ENCODE results near the gene C6. TPM values are rescaled to one million over a fixed set of nuclear protein-coding genes. Genes with fewer than 3 reads are reported as not detected.

C6 gene
- total RNA-seq, 1 experiment from 2014 or later, result 0.37 TPM

- POLR2A ChIA-PET, result no interaction called here
- TF ChIP-seq YY1 (IDR thresholded peaks at IDR 0.05; ENCODE audit: extremely low read depth, insufficient replicate concordance, low read depth, low read length) (no peak), POLR2AphosphoS5 (IDR thresholded peaks at IDR 0.05; ENCODE audit: low read depth, low read length) (no peak), EZH2 (IDR thresholded peaks at IDR 0.05) (no peak), ZBTB33 (IDR thresholded peaks at IDR 0.05; ENCODE audit: extremely low read depth, insufficient replicate concordance, low read length) (no peak), MAX (IDR thresholded peaks at IDR 0.05) (no peak), RAD21 (IDR thresholded peaks at IDR 0.05; ENCODE audit: low read depth) (no peak), EZH2phosphoT487 (IDR thresholded peaks at IDR 0.05; ENCODE audit: borderline replicate concordance) (no peak)
- no peaks in the 10 kb centered on the region for H3K36me3 ChIP-seq (ENCODE audit: control insufficient read depth in 1 of 2, insufficient read depth in 2 of 2, low read length in 2 of 2)
- no peaks in the 10 kb centered on the region for H3K27me3 ChIP-seq (ENCODE audit: insufficient read depth, low read length)
- no peak overlapping the region for H3K4me2 ChIP-seq (ENCODE audit: low read length)
- no peak overlapping the region for H3K27ac ChIP-seq (ENCODE audit: low read depth, low read length)
- H3K4me3 ChIP-seq (replicated peaks in 1 of 2; ENCODE audit: low read depth in 1 of 2, low read length in 2 of 2), result no peak overlapping the region
- DNase-seq (ENCODE audit: low read depth, low spot score) (no peak), ATAC-seq (no peak)
- H3K9ac ChIP-seq (ENCODE audit: low read length), result no peak overlapping the region
- H3K9me2 ChIP-seq (ENCODE audit: insufficient read depth), result no peaks in the 10 kb centered on the region
- CTCF ChIA-PET, result no interaction called here
- intact Hi-C loops (cut with micrococcal nuclease), result no loop called here
- H3K9me3 ChIP-seq (ENCODE audit: control insufficient read depth in 1 of 2, insufficient read depth in 1 of 2, low read depth in 1 of 2, low read length in 2 of 2), result no peaks in the 10 kb centered on the region
- RAD21 ChIA-PET (ENCODE audit: low non-redundant PET in 1 of 2, low total read pairs in 2 of 2, uncharacterized antibody in 2 of 2, unreplicated experiment in 2 of 2), result no interaction called here
- no peak overlapping the region for H2AFZ ChIP-seq (ENCODE audit: low read depth, low read length, poor library complexity, severe bottlenecking)
- no peaks in the 10 kb centered on the region for H3K4me1 ChIP-seq (ENCODE audit: control insufficient read depth in 1 of 2, insufficient read depth in 2 of 2, low read length in 2 of 2)
- no peaks in the 10 kb centered on the region for H3K79me2 ChIP-seq (ENCODE audit: insufficient read depth, low read length)
- BruUV-seq (replicated peaks), result no TSS peak
- no peaks in the 10 kb centered on the region for H4K20me1 ChIP-seq (ENCODE audit: insufficient read depth)
These were observed 111.0 kb downstream of the C6 start for GRCh38 chr5:41102341-41102740.

- Histone ChIP-seq H3K27ac (ENCODE audit: low read depth, low read length) (no peak overlapping the region), H3K79me2 (ENCODE audit: insufficient read depth, low read length) (no peaks in the 10 kb centered on the region), H3K9me3 (ENCODE audit: control insufficient read depth in 1 of 2, insufficient read depth in 1 of 2, low read depth in 1 of 2, low read length in 2 of 2) (no peaks in the 10 kb centered on the region), H3K4me1 (ENCODE audit: control insufficient read depth in 1 of 2, insufficient read depth in 2 of 2, low read length in 2 of 2) (peaks cover 0 to 3% of the 10 kb centered on the region in 2 experiments; a peak in 1 of 4 replicates), H3K27me3 (ENCODE audit: insufficient read depth, low read length) (no peaks in the 10 kb centered on the region), H3K4me2 (ENCODE audit: low read length) (no peak overlapping the region), H3K9me2 (ENCODE audit: insufficient read depth) (no peaks in the 10 kb centered on the region), H3K36me3 (ENCODE audit: control insufficient read depth in 1 of 2, insufficient read depth in 2 of 2, low read length in 2 of 2) (no peaks in the 10 kb centered on the region), H4K20me1 (ENCODE audit: insufficient read depth) (no peaks in the 10 kb centered on the region), H3K9ac (ENCODE audit: low read length) (no peak overlapping the region), H2AFZ (ENCODE audit: low read depth, low read length, poor library complexity, severe bottlenecking) (no peak overlapping the region), H3K4me3 (replicated peaks in 1 of 2; ENCODE audit: low read depth in 1 of 2, low read length in 2 of 2) (no peak overlapping the region)
- TF ChIP-seq CBX3 (IDR thresholded peaks at IDR 0.05; ENCODE audit: low read depth) (no peak), ZFX (IDR thresholded peaks at IDR 0.05) (no peak), YY1 (IDR thresholded peaks at IDR 0.05; ENCODE audit: extremely low read depth, insufficient replicate concordance, low read depth, low read length) (no peak), SRF (IDR thresholded peaks at IDR 0.05; ENCODE audit: low read depth) (no peak), SIN3A (IDR thresholded peaks at IDR 0.05; ENCODE audit: low read depth) (no peak), POLR2AphosphoS5 (IDR thresholded peaks at IDR 0.05; ENCODE audit: low read depth, low read length) (no peak), ZNF274 (IDR thresholded peaks at IDR 0.05; ENCODE audit: low read depth, low read length) (no peak), EGR1 (IDR thresholded peaks at IDR 0.05; ENCODE audit: low read depth) (no peak), ATF3 (IDR thresholded peaks at IDR 0.05) (no peak), MAX (IDR thresholded peaks at IDR 0.05) (no peak), ZBTB33 (IDR thresholded peaks at IDR 0.05; ENCODE audit: extremely low read depth, insufficient replicate concordance, low read length) (no peak), CEBPB (IDR thresholded peaks at IDR 0.05; ENCODE audit: low read depth) (no peak)
- ChIA-PET CTCF (no interaction called here), RAD21 (ENCODE audit: low non-redundant PET in 1 of 2, low total read pairs in 2 of 2, uncharacterized antibody in 2 of 2, unreplicated experiment in 2 of 2) (no interaction called here), POLR2A (no interaction called here)
- ATAC-seq (no peak), DNase-seq (ENCODE audit: low read depth, low spot score) (no peak)
- no TSS peak for BruUV-seq (replicated peaks)
- intact Hi-C loops (cut with micrococcal nuclease), result no loop called here
These were observed 115.7 kb downstream of the C6 start for GRCh38 chr5:41097642-41098041.

Measured in HCT116 (cell line).